Uterus (tissue), 4 donors: Measurements from ENCODE around the gene CUBN. TPM values are rescaled to one million over a fixed set of nuclear protein-coding genes. Genes with fewer than 3 reads are reported as not detected.

ENCODE experiments used
- DNase-seq, 2 donors: peaks; one replicate each; pipeline ENCODE4 v3.0.0-alpha.2; 2019 to 2020
- H3K27ac ChIP-seq, 2 donors: fragments of 200-600 bp; sonication (generic); 1 replicate in 1 of 2; 2 replicates in 1 of 2; pipeline ENCODE4 v1.5.1; 2016 to 2018
- H3K27me3 ChIP-seq, 2 donors: fragments of 200-600 bp; sonication (generic); one replicate each; pipeline ENCODE4 v1.5.1; 2018 to 2019; ENCODE audit warnings: control low read depth in 1 of 2
- H3K36me3 ChIP-seq, 2 donors: fragments of 200-600 bp; sonication (generic); one replicate each; pipeline ENCODE4 v1.5.1; 2019; ENCODE audit warnings: control low read depth in 1 of 2
- H3K4me1 ChIP-seq, 2 donors: fragments of 200-600 bp; sonication (generic); one replicate each; pipeline ENCODE4 v1.5.1; 2018 to 2019; ENCODE audit warnings: control low read depth in 1 of 2
- H3K4me3 ChIP-seq, 2 donors: fragments of 200-600 bp; sonication (generic); 1 replicate in 1 of 2; 2 replicates in 1 of 2; pipeline ENCODE4 v1.5.1; 2018 to 2019; ENCODE audit warnings: mild to moderate bottlenecking in 1 of 2
- H3K9me3 ChIP-seq, 2 donors: fragments of 200-600 bp; sonication (generic); one replicate each; pipeline ENCODE4 v1.5.1; 2019; ENCODE audit warnings: control low read depth in 1 of 2
- POLR2A ChIP-seq, 2 donors: fragments of 450-650 bp; IDR thresholded peaks; one replicate each; pipeline ENCODE4 v1.6.1; 2016; ENCODE audit warnings: antibody characterized with exemption in 2 of 2, mild to moderate bottlenecking in 1 of 2, moderate library complexity in 1 of 2
- intact Hi-C: fragments of 100-400 bp; cut with DNase I; formaldehyde crosslinking; loops from one replicate; pipeline ENCODE4 v1.15.1; 2023; ENCODE audit warnings: low total_unique reads
- total RNA-seq, 4 donors: library from RNA; depleted of rRNA in 3 of 4; stranded (reverse); fragments of >200 nt in 3 of 4; gene quantifications; one replicate each; pipeline versions ENCODE4 v1.1.0 to v1.2.4, GENCODE V29; 2014 to 2023
- TF ChIP-seq, protein P1 (sequence below), 4 experiments: fragments of 200-600 bp in 2 of 4; fragments of 450-650 bp in 2 of 4; sonication (generic) in 2 of 4; IDR thresholded peaks; one replicate each; pipeline ENCODE4 v1.5.1; 2016 to 2019; ENCODE audit warnings: antibody characterized with exemption in 4 of 4, mild to moderate bottlenecking in 2 of 4, moderate library complexity in 1 of 4
- donor health status: DM: yes; HTN: yes; CAD: no.

The CUBN gene
- total RNA-seq, 4 donors from 2014 or later = 3.5 to 9.5 (median 5.1) TPM

DNA sequence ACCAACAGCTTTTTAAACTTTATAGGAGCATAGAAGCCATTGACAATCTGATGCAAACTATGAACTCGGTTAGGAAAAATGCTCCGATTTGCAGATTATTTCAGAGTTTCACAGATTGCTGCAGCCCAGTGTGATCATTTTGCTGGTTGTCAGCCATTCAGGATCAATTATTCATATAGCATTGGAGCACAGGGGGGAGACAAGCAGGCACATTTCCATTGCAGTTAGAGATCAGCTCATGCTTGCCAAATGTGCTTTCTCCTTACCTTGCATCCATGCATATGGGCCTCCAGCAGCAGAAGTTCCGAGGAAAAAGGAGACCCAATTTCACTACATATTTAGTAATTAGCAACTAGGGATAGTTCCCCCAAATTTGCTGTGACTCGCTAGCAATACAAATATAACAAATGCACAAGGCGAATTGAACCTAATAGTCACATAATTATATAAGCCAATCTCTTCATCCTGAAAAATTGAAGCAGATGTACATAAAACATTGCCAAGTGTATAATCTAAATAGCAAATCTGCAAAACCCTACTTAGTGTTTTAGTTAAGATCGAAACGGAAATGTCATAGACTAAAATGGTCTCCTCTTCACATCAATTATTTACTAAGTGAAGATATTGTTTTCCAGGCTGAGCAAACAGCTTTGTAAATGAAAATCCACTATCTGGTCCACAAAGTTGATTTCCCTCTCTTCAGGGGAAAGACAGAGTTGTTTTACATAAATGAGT is 262.9 kb downstream of the CUBN start:
- TF ChIP-seq, protein P1, sequence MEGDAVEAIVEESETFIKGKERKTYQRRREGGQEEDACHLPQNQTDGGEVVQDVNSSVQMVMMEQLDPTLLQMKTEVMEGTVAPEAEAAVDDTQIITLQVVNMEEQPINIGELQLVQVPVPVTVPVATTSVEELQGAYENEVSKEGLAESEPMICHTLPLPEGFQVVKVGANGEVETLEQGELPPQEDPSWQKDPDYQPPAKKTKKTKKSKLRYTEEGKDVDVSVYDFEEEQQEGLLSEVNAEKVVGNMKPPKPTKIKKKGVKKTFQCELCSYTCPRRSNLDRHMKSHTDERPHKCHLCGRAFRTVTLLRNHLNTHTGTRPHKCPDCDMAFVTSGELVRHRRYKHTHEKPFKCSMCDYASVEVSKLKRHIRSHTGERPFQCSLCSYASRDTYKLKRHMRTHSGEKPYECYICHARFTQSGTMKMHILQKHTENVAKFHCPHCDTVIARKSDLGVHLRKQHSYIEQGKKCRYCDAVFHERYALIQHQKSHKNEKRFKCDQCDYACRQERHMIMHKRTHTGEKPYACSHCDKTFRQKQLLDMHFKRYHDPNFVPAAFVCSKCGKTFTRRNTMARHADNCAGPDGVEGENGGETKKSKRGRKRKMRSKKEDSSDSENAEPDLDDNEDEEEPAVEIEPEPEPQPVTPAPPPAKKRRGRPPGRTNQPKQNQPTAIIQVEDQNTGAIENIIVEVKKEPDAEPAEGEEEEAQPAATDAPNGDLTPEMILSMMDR (IDR thresholded peaks at IDR 0.05) = no peak
- no peak for TF ChIP-seq POLR2A (IDR thresholded peaks at IDR 0.05)
- H3K4me1 ChIP-seq = no peaks in the 10 kb centered on the region
- no peaks in the 10 kb centered on the region for H3K9me3 ChIP-seq
- intact Hi-C loops = no loop called here
- no peak overlapping the region for H3K27ac ChIP-seq
- no peaks in the 10 kb centered on the region for H3K27me3 ChIP-seq
- no peak for DNase-seq
- no peak overlapping the region for H3K4me3 ChIP-seq
- no peaks in the 10 kb centered on the region for H3K36me3 ChIP-seq

DNA sequence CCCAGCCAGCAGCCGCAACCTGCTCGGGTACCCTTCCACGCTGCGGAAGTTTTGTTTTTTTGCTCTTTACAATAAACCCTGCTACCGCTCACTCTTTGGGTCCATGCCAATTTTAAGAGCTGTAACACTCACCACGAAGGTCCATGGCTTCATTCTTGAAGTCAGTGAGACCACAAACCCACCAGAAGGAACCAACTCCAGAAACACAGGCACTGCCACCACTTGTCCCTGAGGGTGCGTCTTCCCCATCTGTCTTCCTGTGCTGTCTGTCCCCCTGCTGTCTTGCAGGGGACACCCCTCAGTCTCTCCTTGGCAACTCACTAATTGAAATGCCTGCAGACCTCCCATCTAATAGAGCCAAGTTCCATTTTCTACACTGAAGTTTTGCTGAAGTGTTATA is 263.8 kb downstream of the CUBN start:
- Histone ChIP-seq H3K9me3 (no peaks in the 10 kb centered on the region), H3K27ac (no peak overlapping the region), H3K36me3 (no peaks in the 10 kb centered on the region), H3K4me1 (no peaks in the 10 kb centered on the region), H3K27me3 (no peaks in the 10 kb centered on the region), H3K4me3 (no peak overlapping the region)
- intact Hi-C loops = no loop called here
- TF ChIP-seq POLR2A (IDR thresholded peaks at IDR 0.05) = no peak
- TF ChIP-seq, protein P1 (IDR thresholded peaks at IDR 0.05) = no peak
- no peak for DNase-seq

DNA sequence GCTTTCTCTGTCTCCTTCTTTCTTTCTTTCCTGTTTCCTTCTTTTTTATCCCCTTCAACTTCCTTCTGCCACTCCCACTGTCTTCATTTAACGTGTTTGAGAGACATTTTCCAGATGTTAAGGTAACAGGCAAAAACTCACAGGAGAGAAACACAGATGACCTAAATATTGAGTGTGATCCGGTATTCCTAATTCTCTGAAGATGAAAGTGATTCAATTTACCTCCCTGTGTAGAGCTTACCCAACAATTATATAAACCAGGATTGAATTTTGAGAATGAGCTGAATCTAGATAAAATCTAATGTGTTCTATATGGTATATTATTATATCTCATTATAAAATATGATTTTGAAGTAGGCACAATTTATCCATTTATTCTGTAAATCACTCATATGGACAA is 265.8 kb downstream of the CUBN start:
- Histone ChIP-seq H3K4me1 (no peaks in the 10 kb centered on the region), H3K4me3 (no peak overlapping the region), H3K27ac (no peak overlapping the region), H3K36me3 (no peaks in the 10 kb centered on the region), H3K27me3 (no peaks in the 10 kb centered on the region), H3K9me3 (no peaks in the 10 kb centered on the region)
- TF ChIP-seq, protein P1 (IDR thresholded peaks at IDR 0.05) = no peak
- TF ChIP-seq POLR2A (IDR thresholded peaks at IDR 0.05) = no peak
- no peak for DNase-seq
- intact Hi-C loops = no loop called here

DNA sequence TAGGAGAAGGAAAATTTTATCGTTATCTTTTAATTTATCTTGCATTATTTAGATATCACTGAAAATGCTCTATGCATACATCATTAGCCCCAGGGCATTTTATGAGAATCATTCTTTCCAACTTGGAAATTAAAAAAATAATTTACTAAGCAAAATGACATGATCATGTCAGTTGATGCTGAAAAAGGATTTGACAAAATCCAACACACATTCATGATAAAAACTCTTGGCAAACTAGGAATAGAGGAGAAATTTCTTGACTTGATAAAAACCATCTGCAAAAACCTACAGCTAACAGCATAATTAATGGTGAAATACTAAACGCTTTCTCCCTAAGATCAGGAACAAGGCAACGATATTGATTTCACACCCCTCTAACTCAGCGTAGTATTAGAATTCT is 272.2 kb downstream of the CUBN start:
- TF ChIP-seq, protein P1 (IDR thresholded peaks at IDR 0.05) = no peak
- no peak for TF ChIP-seq POLR2A (IDR thresholded peaks at IDR 0.05)
- H3K4me3 ChIP-seq = no peak overlapping the region

DNA sequence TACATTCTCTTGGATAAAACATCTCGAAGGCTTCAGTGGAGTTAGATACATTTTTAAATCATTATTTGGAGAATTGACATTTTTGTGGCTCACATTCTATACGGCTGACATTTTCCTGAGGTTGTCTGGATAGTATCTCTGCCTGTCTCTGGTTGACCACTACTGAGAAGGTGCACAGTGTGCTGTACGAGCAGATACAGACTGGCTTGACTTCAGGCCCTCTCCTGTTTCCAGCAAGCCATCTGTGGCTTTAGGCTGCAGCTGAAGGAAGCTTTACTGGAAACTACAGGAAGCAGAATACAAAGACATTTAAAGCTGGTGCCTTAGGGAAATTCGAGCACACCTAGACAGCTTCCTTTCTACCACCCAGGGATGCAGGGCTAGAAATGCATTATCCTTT is 273.0 kb downstream of the CUBN start:
- intact Hi-C loops = no loop called here
- no peak overlapping the region for H3K27ac ChIP-seq
- H3K4me1 ChIP-seq = no peaks in the 10 kb centered on the region
- H3K4me3 ChIP-seq = no peak overlapping the region
- no peaks in the 10 kb centered on the region for H3K9me3 ChIP-seq
- TF ChIP-seq, protein P1 (IDR thresholded peaks at IDR 0.05) = no peak
- TF ChIP-seq POLR2A (IDR thresholded peaks at IDR 0.05) = no peak
- no peaks in the 10 kb centered on the region for H3K27me3 ChIP-seq
- H3K36me3 ChIP-seq = no peaks in the 10 kb centered on the region
- no peak for DNase-seq

More for the DNA sequence above, 272.2 kb downstream of the CUBN start:
- no peak for DNase-seq
- Histone ChIP-seq H3K27me3 (no peaks in the 10 kb centered on the region), H3K9me3 (no peaks in the 10 kb centered on the region), H3K36me3 (no peaks in the 10 kb centered on the region), H3K4me1 (no peaks in the 10 kb centered on the region), H3K27ac (no peak overlapping the region)
- intact Hi-C loops = no loop called here
